Left lobe of liver (tissue), 2 donors: Measurements from ENCODE around the gene CCDC148. TPM values are rescaled to one million over a fixed set of nuclear protein-coding genes. Genes with fewer than 3 reads are reported as not detected.
"Not testable (repeated sequence)": the region's sequence is repeated elsewhere in the genome, so short reads cannot be mapped to it uniquely, and the experiment has no call there.

Source experiments
- ATAC-seq: fragments of 200-7000 bp; cut with Tn5 transposase; one replicate; pipeline ENCODE4 v1.9.1; 2020; ENCODE audit warnings: mild to moderate bottlenecking, moderate library complexity
- DNase-seq: peaks from one replicate; pipeline ENCODE4 v3.0.0-alpha.2; 2020; ENCODE audit warnings: low spot score
- total RNA-seq: library from RNA; stranded (reverse); gene quantifications from one replicate; pipeline ENCODE4 v1.2.1, GENCODE V29; 2021
- donor health status: DM: no; HTN: no; CAD: no; lungs with moderate emphysema.
- donor health status: DM: no; HTN: yes; CAD: no.

CCDC148 gene
- total RNA-seq, 1 donor from 2014 or later, result 0.18 TPM

DNA sequence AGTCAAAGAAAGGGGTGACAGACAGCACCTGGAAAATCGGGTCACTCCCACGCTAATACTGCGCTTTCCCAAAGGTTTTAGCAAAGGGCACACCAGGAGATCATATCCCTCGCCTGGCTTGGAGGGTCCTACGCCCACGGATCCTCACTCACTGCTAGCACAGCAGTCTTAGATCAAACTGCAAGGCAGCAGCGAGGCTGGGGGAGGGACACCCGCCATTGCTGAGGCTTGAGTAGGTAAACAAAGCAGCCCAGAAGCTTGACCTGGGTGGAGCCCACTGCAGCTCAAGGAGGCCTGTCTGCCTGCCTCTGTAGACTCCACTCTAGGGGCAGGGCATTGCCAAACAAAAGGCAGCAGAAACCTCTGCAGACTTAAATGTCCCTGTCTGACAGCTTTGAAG lies 233.5 kb downstream of the CCDC148 start:
- not testable (repeated sequence) for ATAC-seq, DNase-seq

DNA sequence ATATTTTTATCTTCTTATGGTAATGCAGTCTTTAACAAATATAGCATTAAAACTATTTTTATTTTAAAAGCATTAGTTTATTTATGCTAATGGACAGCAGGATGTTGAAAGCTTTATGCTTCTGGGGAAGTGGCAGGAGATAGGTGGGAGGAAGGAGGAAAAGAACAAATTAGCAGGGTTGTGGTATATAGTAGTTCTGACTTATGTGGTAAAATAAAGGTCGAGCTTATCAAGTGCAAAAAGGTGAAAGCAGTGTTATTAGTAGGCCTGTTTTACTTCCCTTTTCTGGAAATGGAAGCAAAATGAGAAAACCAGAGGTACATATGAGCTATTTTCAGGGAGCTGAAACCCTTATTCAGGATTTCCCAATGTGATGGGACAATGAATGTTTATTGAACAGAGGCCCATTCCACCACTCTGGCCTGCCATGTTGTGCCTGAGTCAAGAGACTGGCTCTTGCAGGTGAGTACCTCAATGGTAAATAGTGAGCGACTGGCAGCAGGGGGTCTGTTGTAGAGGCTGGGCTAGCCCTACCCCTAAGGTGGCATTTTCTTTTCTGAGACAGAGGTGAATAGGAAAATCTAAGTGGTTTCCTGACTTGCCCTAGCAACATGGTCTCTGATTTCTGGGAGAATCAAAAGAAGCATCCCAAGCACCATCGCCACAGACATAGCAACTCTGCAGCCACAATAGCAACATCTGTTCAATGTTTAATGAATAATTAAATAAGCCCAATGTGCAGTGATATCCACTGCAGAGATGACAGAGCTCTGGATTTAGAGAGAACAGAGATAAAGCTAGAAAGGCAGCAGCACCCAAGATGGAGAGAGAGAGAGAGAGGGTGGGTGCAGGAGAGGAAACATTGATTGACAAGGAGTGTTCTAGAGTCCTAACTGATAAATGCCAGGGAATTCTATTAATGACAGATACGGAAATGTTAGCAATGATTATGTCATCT lies 235.2 kb downstream of the CCDC148 start:
- no peak for DNase-seq
- no peak for ATAC-seq

DNA sequence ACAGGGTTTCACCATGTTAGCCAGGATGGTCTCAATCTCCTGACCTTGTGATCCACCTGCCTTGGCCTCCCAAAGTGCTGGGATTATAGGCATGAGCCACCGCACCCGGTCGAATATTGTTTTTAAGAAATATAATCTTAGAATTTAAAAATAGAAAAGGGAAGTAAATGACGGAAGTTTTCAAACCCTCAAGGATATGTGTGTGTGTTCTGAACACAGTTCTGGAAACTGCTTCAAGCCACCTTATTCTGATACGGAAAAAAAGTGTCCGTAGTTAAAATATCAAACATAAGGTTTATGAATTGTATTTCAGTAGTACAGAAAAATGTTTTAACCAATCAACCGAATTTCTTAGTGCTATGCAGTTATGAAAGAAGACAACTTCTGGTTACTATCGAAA lies 239.0 kb downstream of the CCDC148 start:
- ATAC-seq (no peak), DNase-seq (no peak)

DNA sequence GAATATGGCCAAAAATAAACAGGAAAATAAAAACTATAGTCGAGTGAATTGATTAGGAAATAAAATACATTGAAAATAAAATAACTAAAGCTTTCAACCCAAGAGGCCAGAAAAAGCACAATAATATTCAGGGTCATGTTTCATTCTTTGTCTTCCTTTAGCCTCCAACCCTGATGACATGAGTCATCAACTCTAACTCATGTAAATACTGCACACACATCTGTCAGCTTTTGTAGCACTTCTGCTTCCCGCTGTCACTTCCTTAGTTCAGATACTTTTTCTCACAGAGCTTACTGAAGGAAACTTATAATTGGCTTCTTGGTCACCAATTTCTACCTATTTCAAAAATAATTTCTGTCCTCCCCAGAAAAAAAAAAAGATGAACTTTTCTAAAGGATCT lies 242.1 kb downstream of the CCDC148 start:
- ATAC-seq, result peak; percentile 58
- DNase-seq, result no peak

DNA sequence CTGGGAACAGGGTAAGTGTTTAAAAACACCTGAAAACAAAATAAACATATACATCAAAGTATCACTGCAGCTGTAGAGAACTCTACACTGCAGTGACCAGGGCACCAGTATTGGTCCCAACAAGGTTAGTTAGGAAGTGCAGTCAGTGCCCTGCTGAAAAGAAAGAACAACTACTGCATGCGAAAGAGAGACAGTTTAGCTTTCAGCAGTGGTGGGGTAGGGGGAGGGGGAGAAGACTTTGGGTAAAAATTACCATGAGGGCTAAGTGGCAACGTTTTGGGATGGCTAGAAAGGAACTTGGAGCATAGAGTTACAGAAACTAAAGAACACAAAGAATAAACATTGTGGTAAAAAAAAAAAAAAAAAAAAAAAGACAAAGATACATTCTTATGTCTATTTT lies 242.8 kb downstream of the CCDC148 start:
- DNase-seq, result no peak
- ATAC-seq, result no peak

DNA sequence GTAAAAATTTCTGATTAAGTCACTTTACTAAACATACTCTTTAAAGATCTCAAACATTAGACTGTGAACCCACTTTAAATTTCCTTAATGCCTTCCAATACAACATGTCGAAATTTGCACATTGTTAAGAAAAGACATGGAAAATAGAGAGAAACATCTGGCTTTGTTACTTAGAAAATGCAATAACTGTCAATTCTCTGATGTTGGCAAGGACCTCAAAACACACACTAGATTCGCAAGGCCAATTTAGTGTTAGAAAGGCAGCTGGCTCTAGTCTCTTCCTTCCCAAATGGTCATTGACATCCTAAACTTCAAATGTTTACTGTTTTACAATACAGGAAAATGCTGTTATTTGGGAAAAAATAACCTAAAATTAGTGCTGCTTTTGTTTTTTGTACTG lies 244.3 kb downstream of the CCDC148 start:
- no peak for DNase-seq
- no peak for ATAC-seq

DNA sequence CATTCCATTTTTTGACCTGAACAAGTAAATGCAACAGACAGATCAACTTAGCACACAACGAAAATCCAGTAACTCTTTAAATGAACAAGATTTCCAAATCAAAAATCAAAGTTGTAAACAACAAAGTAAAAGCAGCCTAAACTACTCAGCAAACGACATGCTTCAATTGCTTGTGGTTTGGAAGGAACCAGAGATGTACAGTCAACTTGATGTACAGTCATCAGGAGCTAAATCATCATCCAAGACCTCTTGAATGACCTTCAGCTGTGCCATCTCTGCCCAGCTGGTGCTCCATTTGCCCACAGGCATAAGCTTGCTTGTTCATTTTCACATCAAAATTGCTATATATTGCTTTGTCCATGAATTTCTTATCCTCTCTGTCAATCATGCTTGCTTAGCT lies 245.1 kb downstream of the CCDC148 start:
- no peak for ATAC-seq
- DNase-seq, result no peak

DNA sequence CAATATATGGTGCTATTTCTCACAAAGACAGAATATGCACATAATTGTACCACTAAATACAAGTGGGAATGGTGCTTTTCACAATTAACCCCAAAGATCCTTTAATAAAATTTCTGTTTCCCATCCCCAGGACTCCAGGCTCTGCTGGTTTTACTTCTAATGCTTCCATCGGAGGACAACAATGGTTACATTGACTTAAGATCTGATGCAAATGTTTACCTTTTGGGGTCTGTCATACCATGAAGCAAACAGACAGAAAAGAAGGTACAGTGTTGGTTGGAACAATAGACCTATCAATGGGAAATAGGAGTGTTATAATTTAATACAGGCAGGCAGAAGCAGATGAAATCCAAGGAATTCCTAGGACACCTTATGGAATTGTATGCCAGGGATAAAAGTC lies 249.2 kb downstream of the CCDC148 start:
- no peak for ATAC-seq
- DNase-seq, result no peak

DNA sequence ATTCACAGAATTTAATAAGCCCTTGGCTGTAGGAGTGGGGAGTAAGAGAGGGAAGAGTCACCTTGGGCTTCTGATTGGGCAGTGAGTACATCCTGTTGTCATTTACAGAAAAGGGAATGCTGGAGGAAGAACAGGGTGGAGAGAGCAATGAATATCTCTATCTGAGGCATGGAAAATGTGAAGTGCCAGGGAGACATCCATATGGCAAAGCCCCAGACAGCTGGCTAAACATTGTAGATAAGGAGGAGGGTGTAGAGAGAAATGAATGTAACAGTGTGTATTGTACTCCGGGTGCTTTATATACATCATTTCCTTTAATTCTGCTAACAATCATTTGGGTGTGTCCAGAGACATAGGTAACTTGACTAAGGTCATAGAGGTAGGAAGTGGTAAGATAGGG lies 251.3 kb downstream of the CCDC148 start:
- no peak for DNase-seq
- ATAC-seq, result no peak

DNA sequence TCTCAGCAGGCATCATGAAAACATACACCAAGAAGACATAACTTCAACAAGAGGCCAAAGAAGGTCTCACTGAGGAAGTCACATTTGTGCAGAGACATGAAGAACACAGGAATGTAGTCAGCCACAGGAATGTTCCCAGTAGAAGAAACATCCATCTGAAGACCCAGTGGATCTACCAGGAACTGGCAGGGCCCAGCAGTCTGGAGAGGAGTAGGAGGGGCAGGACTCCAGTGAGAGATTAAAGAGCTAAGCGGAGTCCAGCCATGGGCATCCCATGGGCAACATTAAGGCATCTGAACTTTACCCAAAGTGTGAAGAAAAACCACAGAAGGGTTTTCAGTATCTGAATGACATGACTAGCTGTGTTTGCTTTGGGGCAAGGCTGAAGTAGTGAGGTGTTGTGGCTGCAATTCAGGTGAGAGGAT lies 251.8 kb downstream of the CCDC148 start:
- ATAC-seq (no peak), DNase-seq (no peak)

DNA sequence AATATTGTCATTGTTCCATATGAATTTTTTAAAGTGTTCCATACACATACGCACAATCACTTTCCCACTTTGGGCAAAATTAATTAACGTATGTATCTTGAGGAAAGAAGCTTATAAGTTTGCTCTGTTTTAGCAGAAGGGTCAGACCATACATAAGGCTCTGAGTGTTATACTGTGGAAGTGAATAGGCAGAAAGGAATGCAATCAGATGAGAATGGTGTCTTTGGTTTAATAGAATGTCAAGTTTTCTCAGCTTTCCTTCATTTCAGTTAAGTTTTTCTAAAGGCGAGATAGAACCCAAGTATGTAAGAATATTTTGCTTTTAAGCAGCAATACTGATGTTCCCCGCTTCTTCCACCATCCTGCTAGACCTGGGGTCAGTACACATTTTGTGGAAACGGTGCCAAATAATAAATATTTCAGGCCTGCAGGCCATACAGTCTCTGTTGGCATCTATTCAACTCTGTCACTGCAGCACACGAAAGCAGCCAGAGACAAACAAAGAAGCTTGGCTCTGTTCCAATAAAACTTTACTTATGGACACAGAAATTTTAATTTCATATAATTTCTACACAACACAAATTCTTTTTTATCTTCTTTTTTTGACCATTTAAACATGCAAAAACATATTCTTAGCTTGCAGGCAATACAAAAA lies 254.3 kb downstream of the CCDC148 start:
- DNase-seq (no peak), ATAC-seq (no peak)

DNA sequence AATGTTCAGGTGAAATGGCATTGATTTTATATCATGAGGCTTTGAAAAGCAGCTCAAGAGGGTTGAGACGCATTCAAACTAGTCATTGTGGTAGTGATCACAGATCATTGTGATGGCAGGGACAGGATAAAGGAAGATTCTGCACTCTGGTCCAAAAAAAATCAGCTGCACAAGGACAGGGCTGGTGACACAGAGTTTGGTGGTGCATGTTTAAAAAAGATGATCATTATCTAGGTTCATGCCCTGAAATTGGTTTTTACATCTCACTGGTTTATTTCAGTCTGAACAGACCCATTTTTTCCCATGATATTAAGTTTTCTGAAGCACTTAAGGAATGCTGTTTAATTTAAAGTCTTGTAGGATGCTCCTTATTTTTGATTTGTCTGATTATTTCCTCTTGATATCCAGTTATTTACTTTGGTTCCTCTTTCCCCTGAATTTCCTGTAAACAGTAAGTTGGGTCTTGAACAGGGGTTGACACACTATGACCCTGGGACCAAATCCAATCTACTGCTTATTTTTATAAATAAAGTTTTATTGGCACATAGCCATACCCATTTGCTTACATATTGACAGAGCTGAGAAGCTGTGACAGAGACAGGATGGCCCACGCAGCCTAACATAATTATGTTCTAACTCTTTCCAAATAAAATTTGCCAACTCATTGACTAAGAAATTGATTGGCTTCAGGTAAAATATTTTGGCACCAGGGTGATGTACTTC lies 256.5 kb downstream of the CCDC148 start:
- DNase-seq, result no peak
- no peak for ATAC-seq

DNA sequence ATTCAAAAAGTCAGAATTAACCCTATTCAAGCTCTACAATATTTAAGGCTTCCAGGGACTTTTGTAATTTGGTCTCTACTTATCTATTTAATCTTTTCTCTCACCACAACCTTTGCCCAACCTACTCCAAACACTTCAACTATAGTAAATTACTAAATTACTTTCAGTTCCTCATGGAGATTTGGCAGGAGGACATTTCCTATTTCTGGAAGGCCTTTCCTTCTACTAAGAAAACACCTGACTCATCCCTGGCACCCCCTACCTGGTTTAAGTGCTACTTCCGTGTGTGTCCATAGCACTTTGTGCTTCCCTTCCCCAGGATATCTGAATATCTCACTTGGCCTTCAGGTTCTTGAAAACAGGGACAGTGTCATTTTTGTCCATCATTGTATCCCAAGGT lies 258.6 kb downstream of the CCDC148 start:
- ATAC-seq, result peak; percentile 63
- no peak for DNase-seq

DNA sequence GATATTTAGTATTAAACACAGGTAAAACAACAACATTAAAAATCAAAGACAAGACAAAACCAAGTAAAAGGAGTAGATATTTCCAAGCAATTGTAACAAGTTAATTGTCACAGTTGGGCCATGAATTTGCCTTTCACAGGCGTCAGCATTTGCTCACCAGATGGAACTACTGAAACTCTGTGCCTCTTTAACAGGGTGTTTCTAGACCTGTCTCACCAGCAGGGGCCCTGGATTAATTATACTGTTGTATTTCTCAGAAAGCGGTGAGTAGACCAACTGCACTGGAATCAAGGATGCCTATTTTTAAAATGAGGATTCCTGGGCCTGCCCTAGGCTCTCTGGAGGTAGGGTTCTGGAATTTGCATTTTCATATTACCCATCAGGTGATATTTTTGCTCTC lies 262.3 kb downstream of the CCDC148 start:
- no peak for DNase-seq

DNA sequence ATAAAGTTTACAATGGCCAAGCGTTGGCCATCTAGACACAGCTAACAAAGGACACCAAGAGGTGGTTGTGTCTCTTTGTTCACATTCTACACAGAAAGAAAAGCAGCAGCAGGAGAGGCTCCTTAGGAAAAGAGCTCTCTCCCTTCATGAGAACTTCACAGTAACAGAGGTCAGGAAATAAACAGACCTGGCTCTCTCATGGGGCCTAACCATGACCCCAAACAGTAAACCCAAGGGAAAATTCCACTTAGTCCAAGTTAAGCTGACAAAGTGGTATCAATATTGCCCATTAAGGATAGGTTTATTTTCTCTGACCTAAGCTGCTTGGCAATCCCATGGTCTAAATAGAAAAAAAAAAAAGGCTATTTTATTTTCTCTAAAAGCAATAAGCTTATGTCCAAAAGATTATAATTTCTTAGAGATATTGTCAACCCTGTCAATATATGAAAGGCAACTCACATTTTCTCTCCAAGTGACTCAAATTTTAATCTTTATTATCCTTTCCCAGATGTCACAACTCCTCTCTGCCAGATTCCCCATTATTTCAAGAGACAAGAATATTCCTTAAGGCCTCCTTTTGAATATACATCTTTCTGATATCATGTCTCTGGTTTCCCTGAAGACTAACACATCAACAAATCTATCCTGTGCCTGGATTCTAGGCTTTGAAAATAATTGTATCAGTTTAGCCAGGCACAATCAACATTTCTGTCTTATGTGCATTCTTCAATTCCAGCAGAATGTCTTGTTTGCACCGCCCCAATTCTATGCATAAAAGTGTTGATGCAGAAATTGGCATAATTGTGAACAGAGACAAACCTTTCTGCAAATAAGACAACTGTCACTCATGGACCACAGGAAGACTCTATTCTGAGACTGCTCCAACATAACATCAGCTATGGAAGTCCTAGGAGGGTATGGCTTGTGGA lies 263.8 kb downstream of the CCDC148 start:
- no peak for ATAC-seq
- DNase-seq, result no peak

More for the DNA sequence above, 262.3 kb downstream of the CCDC148 start:
- ATAC-seq, result no peak

DNA sequence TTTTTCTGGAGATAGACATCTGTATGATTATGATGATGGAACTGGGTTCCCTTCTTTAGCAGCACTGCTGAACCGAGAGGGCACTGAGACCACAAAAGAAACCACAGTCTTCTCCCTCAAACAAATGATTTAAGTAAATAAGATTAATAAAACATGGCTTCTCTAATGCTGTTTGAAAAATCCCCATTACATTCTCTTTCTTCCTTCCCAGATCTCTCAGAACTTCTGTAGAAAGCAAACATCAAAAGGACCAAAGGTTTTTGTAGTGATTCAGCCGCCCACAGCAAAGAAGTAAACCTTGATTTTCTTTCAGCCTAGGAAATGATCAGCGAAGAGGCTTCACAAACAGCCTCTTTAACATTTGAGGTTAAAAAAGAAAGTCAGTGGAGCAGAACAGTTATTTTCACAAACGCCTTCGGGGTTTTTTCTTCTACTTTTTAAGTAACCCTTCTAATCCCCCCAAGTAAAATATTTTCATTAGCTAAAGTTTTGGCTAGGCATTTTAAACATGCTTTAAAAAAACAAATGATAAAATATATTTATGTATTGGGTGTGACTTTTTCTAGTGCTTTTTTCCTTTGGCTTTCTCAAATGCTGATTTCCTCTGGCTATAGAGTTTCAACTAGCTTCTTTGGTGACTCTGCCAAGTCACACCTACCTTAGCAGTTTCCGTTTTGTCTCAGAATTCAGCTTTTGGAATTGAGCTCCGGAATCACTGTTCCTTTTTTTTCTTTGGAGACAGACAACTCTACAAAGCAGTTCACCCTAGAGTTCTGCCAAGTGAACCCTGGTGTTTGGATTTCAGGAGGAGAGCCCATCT lies 265.3 kb downstream of the CCDC148 start:
- DNase-seq, result no peak
- peak; percentile 79 for ATAC-seq

DNA sequence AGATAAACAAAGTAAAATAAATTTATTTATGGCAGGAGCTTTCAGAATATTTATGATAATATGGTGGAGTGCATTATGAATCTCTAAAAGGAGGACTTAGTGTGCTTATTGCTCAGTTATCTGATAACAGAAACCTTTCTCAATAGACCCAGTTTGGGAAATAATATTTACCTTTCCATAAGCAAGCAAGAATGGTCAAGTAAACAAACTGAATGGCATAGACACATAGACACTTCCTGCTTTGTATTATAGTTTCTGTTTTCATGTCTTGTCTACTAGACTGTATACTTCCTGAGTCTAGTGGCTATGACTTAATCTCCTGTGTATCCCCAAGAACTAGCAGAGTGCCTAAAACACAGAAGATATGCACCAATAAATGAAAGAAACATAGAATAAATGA lies 267.0 kb downstream of the CCDC148 start:
- ATAC-seq (peak; percentile 38), DNase-seq (no peak)

DNA sequence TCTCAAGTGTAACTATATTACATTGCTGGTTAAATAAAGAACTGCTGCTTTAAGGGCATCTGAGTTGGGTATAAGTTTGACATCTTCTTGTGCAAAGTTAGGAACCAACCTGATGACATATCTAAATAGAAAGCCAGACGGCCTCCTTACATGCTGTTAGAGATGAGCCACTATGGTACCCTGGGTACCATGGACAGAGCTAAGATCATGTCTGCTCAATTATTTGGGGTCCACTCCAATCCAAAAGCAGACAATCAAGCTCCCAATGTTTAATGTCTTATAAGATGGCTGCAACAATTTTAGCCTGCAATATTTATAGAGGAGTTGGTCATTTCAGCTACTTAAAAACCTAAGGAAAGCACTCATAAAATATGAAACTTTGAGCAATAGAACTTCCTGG lies 268.6 kb downstream of the CCDC148 start:
- no peak for DNase-seq
- no peak for ATAC-seq

DNA sequence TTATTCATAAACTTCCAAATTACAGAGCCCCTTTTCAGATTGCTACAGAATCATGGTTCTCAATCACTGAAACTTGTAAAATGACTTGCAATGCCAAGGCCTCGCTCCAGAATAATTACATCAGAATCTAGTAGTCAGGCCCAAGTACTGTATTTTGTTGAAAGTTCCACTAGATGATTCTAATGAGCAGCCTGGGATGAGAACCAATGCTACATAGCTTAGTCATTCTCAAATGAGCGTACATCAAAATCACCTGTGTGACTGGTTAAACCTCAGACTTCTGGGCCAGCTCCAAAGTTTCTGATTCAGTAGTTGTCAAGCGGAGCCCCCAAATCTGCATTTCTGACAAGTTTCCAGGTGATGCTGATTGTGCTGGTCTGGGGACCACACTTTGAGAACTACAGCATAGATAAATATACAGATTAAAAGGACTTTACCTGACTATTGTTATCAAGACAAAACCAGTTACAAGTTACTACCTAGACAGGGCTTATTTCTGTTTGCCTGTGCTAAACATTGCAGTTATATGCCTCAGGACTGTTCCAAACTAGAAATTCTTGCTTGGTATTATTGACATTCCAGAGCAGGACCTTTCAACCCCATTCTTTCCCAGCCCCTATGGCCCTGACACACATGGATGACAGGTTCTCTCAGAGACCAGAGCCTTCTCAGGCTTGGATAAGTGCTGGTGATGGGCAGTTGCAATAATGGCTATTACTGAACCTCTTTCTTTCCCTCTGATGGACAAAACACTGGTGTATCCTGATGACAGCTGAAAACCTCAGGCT lies 271.8 kb downstream of the CCDC148 start:
- no peak for DNase-seq
- peak; percentile 32 for ATAC-seq
